Astrocyte (in vitro differentiated cells and primary cell): ENCODE results near the gene PPP2R2B.

Experiments
- EZH2 ChIP-seq: IDR thresholded peaks from 2 replicates; pipeline ENCODE4 v1.6.1; 2012; ENCODE audit warnings: mild to moderate bottlenecking, low read length, inconsistent platforms; ENCODE audit not compliant: insufficient read depth
- TF ChIP-seq, protein P1 (sequence below): IDR thresholded peaks from 2 replicates; pipeline ENCODE4 v1.5.1; 2011; ENCODE audit warnings: low read depth, mild to moderate bottlenecking, inconsistent platforms, low read length, moderate library complexity; ENCODE audit not compliant: insufficient read depth

GRCh38 chr5:146866263-146866662 is 12.3 kb downstream of the PPP2R2B start:
- TF ChIP-seq, protein P1, sequence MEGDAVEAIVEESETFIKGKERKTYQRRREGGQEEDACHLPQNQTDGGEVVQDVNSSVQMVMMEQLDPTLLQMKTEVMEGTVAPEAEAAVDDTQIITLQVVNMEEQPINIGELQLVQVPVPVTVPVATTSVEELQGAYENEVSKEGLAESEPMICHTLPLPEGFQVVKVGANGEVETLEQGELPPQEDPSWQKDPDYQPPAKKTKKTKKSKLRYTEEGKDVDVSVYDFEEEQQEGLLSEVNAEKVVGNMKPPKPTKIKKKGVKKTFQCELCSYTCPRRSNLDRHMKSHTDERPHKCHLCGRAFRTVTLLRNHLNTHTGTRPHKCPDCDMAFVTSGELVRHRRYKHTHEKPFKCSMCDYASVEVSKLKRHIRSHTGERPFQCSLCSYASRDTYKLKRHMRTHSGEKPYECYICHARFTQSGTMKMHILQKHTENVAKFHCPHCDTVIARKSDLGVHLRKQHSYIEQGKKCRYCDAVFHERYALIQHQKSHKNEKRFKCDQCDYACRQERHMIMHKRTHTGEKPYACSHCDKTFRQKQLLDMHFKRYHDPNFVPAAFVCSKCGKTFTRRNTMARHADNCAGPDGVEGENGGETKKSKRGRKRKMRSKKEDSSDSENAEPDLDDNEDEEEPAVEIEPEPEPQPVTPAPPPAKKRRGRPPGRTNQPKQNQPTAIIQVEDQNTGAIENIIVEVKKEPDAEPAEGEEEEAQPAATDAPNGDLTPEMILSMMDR = no peak
- TF ChIP-seq EZH2 = no peak
